LNCaP clone FGC (cell line): ENCODE data around the gene LIFR.
"Not testable (repeated sequence)": the region's sequence is repeated elsewhere in the genome, so short reads cannot be mapped to it uniquely, and the experiment has no call there.

ENCODE experiments used
- DNase-seq: peaks from one replicate; pipeline ENCODE4 v3.0.0-alpha.2; 2011; ENCODE audit warnings: low read depth
- H3K4me3 ChIP-seq: 2 replicates; pipeline ENCODE4 v1.5.1; 2011; ENCODE audit warnings: mild to moderate bottlenecking, low read depth, low read length, control low read depth
- TF ChIP-seq, protein P1 (sequence below): IDR thresholded peaks from 2 replicates; pipeline ENCODE4 v1.5.1; 2012; ENCODE audit warnings: mild to moderate bottlenecking; ENCODE audit not compliant: control insufficient read depth, insufficient read depth; ENCODE audit errors: extremely low read depth

LIFR gene

DNA sequence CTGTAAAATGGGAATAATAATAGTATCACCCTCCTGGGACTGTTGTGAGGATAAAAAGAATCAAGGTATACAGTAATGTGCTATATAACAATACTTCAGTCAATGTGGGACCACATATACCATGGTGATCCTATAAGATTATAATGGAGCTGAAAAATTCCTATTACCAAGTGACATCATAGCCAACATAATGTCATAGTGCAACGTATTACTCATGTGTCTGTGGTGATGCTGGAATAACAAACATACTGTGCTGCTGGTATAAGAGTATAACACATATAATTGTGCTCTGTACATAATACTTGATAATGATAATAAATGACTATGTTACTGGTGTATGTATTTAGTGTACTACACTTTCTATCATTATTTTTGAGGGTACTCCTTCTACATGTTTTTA is 38.1 kb downstream of the LIFR start:
- DNase-seq: no peak
- no peak overlapping the region for H3K4me3 ChIP-seq
- TF ChIP-seq, protein P1, sequence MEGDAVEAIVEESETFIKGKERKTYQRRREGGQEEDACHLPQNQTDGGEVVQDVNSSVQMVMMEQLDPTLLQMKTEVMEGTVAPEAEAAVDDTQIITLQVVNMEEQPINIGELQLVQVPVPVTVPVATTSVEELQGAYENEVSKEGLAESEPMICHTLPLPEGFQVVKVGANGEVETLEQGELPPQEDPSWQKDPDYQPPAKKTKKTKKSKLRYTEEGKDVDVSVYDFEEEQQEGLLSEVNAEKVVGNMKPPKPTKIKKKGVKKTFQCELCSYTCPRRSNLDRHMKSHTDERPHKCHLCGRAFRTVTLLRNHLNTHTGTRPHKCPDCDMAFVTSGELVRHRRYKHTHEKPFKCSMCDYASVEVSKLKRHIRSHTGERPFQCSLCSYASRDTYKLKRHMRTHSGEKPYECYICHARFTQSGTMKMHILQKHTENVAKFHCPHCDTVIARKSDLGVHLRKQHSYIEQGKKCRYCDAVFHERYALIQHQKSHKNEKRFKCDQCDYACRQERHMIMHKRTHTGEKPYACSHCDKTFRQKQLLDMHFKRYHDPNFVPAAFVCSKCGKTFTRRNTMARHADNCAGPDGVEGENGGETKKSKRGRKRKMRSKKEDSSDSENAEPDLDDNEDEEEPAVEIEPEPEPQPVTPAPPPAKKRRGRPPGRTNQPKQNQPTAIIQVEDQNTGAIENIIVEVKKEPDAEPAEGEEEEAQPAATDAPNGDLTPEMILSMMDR: no peak

DNA sequence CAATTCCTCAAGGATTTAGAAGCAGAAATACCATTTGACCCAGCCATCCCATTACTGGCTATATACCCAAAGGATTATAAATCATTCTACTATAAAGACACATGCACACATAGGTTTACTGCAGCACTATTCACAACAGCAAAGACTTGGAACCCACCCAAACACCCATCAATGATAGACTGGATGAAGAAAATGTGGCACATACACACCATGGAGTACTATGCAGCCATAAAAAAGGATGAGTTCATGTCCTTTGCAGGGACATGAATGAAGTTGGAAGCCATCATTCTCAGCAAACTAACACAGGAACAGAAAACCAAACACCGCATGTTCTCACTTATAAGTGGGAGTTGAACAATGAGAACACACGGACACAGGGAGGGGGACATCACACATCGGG is 39.8 kb downstream of the LIFR start:
- DNase-seq, H3K4me3 ChIP-seq: not testable (repeated sequence)

DNA sequence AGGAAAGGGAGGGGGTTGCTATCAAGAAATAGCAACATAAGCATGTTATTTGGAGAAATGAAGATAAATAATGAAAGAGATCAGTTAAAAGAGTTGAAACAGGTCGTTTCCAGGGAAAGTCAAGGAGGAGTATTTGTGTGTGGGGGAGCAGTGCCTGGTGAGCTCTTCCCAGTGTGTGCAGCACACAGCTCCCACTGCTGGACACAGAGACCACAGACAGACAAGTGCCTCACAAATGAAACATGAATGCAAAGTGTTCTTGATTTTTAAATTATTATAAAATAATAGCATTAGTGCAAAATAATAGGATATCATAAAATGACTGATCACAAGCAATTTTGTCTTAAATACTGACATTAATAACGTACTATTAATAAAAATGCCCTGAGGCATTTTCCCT is 40.8 kb downstream of the LIFR start:
- TF ChIP-seq, protein P1: peak; percentile 54
- DNase-seq: no peak
- H3K4me3 ChIP-seq: no peak overlapping the region

DNA sequence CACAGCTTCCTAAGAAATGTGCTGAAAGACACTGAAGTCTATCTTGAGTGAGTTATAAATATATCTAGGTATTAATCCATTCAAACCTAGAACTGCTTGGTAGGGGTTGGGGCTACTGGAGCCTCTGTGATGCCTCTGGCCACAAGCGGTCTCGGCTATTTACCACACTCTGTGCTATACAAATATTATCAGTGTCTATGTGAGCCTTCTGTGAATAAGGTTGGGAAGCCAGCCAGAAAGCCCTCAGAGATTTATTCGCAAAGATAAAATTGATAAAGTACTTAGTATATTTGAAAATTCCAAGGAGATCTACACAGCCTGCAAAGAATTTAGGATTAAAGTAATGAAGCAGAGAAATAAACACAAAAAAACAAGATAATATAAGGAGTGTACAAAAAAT is 41.4 kb downstream of the LIFR start:
- H3K4me3 ChIP-seq: no peak overlapping the region
- TF ChIP-seq, protein P1: no peak
- DNase-seq: peak; percentile 41

DNA sequence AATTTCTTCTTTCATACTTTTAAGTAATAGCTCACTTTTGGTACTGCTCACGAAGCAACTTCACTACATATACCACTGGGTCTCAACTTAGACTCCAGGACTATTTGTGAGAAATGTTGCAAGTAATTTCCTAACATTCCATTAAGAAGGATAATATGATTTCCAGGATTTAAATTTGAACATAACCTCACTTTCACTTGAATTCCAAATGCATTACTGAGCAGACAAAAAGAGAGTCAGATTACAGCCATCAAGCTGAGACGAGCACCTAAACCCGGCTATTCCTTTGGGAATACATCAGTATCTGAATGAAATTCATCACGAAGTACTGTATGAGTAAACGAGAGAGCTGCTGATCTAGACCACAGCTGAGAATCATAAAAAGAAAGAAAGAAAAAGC is 47.3 kb downstream of the LIFR start:
- H3K4me3 ChIP-seq: no peak overlapping the region
- no peak for DNase-seq
- TF ChIP-seq, protein P1: no peak

DNA sequence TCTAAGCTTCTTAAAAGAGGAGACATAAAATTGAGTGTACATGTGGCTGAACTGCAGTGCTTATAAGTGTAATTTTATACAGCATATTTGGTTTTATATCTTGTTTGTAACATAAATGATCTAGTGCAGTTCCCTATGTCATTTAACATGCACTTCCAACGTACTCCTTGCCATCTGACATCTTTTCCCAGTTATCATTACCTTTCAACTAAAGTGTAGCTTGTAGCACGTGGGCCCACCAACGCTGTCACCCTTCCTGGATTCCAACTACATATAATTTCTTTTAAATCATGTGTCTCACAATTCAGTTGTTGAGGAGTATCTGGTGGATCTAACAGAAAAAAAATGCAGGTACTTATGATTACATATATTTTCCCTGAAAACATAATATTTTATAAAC is 50.1 kb downstream of the LIFR start:
- no peak for DNase-seq
- no peak overlapping the region for H3K4me3 ChIP-seq
- TF ChIP-seq, protein P1: no peak

DNA sequence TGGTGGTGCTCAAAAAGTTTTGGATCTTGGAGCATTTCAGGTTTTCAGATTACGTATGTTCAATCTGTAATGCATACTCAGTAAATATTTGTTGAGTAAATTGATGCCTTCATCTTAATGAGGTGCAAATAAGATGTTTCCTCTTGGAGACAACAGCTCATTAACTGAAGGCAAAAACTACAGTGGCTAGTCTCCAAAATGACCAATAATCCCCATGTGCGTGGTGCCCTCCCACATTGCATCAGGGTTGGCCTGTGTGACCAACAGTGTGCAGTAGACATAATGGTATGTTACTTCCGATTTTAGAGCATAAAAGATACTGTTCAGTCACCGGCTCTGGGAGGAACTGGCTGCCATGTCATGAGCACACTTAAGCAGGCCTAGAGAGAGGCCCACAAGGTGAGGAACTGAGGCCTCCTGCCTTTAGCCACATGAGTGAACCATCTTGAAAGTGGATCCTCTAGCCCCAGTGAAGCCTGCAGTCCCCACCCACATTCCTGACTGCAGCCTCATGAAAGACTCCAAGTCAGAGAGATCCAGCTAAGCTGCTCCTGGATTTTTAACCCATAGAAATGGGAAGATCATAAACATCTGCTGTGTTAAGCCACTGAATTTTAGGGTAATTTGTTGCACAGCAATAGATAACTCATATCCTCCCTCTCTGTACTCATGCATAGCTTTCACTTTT is 55.7 kb downstream of the LIFR start:
- TF ChIP-seq, protein P1: no peak
- DNase-seq: peak; percentile 27
- H3K4me3 ChIP-seq: no peak overlapping the region
